H1 (cell line): Measurements from ENCODE around the gene CENPP.

Experiments
- CEBPB ChIP-seq: IDR thresholded peaks from 2 replicates; pipeline ENCODE4 v1.6.1; 2012; ENCODE audit warnings: low read depth, low read length
- CTCF ChIP-seq, 3 experiments: IDR thresholded peaks; 1 replicate in 2 of 3; 2 replicates in 1 of 3; pipeline versions ENCODE4 v1.5.1 to v1.6.1; 2011; ENCODE audit warnings: low read length in 3 of 3, mild to moderate bottlenecking in 3 of 3, inconsistent platforms in 2 of 3, low read depth in 1 of 3, moderate library complexity in 1 of 3; ENCODE audit not compliant: insufficient read depth in 1 of 3; ENCODE audit errors: control extremely low read depth in 1 of 3
- JUN ChIP-seq: IDR thresholded peaks from 2 replicates; pipeline ENCODE4 v1.6.1; 2011; ENCODE audit warnings: low read depth, mild to moderate bottlenecking, improper control_type of control experiment, low read length
- POLR2A ChIP-seq, 2 experiments: IDR thresholded peaks; 1 replicate in 1 of 2; 2 replicates in 1 of 2; pipeline ENCODE4 v1.6.1; 2011; ENCODE audit warnings: low read depth in 2 of 2, low read length in 2 of 2, mild to moderate bottlenecking in 2 of 2; ENCODE audit errors: control extremely low read depth in 1 of 2
- SP2 ChIP-seq: IDR thresholded peaks from 2 replicates; pipeline ENCODE4 v1.6.1; 2012; ENCODE audit warnings: mild to moderate bottlenecking, low read length, inconsistent platforms
- TF ChIP-seq, protein P1 (sequence below): fragments of 300-600 bp; sonication (generic); IDR thresholded peaks from 2 replicates; pipeline ENCODE4 v1.7.1; 2012; ENCODE audit warnings: low read length, moderate library complexity, mild to moderate bottlenecking, inconsistent platforms; ENCODE audit not compliant: insufficient replicate concordance

DNA sequence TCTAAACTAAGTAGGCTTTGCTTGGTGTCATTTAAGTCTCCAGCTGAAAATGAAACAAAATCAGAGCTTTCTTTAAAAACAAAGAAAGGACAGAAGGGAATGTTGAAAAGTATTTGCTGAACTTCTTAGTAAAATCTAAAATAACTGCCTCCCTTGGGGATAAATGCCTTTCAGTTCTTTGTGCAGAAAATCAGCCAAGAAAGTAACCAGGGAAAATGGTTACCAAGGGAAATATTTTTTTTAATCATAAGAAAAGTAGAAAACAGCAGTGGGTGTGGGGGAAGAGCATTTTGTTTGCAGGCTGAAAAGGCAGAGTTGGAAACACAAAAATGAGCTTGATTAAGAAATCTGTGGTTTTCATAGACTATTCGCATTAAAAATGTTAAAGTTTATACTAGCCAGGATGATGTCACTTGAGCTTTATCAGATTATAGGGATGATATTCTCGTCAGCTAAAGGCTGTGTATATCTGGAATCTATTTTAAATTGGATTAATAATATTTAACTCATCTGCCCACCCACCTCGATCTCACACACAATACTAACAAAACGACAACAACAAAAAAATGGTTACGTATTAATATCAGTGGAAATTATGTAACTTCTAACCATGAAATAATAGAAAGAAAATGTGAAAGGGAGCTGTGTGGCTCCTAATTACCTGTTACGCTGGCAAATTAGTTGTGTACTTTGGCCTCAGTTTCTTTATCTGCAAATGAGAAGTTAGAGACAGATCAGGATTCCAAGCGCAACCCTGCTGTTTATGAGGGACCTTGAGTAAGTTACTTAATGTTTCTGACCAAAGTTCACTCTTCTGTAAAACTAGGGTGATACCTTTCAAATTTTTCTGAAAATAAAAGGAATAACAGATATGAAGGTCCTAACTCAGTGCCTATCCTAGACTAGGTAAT lies 210.4 kb downstream of the CENPP start, which contains the start of gene ECM2:
- TF ChIP-seq SP2 (no peak), CTCF (IDR thresholded peaks at IDR 0.05; ENCODE audit: control extremely low read depth in 1 of 3, insufficient read depth in 1 of 3, low read depth in 1 of 3, low read length in 3 of 3) (no peak), POLR2A (IDR thresholded peaks at IDR 0.05; ENCODE audit: control extremely low read depth in 1 of 2, low read depth in 2 of 2, low read length in 2 of 2) (no peak), CEBPB (no peak), JUN (no peak)
- TF ChIP-seq, protein P1, sequence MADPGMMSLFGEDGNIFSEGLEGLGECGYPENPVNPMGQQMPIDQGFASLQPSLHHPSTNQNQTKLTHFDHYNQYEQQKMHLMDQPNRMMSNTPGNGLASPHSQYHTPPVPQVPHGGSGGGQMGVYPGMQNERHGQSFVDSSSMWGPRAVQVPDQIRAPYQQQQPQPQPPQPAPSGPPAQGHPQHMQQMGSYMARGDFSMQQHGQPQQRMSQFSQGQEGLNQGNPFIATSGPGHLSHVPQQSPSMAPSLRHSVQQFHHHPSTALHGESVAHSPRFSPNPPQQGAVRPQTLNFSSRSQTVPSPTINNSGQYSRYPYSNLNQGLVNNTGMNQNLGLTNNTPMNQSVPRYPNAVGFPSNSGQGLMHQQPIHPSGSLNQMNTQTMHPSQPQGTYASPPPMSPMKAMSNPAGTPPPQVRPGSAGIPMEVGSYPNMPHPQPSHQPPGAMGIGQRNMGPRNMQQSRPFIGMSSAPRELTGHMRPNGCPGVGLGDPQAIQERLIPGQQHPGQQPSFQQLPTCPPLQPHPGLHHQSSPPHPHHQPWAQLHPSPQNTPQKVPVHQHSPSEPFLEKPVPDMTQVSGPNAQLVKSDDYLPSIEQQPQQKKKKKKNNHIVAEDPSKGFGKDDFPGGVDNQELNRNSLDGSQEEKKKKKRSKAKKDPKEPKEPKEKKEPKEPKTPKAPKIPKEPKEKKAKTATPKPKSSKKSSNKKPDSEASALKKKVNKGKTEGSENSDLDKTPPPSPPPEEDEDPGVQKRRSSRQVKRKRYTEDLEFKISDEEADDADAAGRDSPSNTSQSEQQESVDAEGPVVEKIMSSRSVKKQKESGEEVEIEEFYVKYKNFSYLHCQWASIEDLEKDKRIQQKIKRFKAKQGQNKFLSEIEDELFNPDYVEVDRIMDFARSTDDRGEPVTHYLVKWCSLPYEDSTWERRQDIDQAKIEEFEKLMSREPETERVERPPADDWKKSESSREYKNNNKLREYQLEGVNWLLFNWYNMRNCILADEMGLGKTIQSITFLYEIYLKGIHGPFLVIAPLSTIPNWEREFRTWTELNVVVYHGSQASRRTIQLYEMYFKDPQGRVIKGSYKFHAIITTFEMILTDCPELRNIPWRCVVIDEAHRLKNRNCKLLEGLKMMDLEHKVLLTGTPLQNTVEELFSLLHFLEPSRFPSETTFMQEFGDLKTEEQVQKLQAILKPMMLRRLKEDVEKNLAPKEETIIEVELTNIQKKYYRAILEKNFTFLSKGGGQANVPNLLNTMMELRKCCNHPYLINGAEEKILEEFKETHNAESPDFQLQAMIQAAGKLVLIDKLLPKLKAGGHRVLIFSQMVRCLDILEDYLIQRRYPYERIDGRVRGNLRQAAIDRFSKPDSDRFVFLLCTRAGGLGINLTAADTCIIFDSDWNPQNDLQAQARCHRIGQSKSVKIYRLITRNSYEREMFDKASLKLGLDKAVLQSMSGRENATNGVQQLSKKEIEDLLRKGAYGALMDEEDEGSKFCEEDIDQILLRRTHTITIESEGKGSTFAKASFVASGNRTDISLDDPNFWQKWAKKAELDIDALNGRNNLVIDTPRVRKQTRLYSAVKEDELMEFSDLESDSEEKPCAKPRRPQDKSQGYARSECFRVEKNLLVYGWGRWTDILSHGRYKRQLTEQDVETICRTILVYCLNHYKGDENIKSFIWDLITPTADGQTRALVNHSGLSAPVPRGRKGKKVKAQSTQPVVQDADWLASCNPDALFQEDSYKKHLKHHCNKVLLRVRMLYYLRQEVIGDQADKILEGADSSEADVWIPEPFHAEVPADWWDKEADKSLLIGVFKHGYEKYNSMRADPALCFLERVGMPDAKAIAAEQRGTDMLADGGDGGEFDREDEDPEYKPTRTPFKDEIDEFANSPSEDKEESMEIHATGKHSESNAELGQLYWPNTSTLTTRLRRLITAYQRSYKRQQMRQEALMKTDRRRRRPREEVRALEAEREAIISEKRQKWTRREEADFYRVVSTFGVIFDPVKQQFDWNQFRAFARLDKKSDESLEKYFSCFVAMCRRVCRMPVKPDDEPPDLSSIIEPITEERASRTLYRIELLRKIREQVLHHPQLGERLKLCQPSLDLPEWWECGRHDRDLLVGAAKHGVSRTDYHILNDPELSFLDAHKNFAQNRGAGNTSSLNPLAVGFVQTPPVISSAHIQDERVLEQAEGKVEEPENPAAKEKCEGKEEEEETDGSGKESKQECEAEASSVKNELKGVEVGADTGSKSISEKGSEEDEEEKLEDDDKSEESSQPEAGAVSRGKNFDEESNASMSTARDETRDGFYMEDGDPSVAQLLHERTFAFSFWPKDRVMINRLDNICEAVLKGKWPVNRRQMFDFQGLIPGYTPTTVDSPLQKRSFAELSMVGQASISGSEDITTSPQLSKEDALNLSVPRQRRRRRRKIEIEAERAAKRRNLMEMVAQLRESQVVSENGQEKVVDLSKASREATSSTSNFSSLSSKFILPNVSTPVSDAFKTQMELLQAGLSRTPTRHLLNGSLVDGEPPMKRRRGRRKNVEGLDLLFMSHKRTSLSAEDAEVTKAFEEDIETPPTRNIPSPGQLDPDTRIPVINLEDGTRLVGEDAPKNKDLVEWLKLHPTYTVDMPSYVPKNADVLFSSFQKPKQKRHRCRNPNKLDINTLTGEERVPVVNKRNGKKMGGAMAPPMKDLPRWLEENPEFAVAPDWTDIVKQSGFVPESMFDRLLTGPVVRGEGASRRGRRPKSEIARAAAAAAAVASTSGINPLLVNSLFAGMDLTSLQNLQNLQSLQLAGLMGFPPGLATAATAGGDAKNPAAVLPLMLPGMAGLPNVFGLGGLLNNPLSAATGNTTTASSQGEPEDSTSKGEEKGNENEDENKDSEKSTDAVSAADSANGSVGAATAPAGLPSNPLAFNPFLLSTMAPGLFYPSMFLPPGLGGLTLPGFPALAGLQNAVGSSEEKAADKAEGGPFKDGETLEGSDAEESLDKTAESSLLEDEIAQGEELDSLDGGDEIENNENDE = no peak
